H1 (cell line): Measurements from ENCODE around the gene LGALS9. TPM values are rescaled to one million over a fixed set of nuclear protein-coding genes. Genes with fewer than 3 reads are reported as not detected.
A peak's percentile ranks its signal among the peaks of the same experiment; 100 is the strongest.

Experiments
- CTCF ChIA-PET: fragments of 300-600 bp; sonication (Branson Sonifier 250); formaldehyde crosslinking; loops from one replicate; lab custom pipeline; 2021; ENCODE audit not compliant: partially characterized antibody; lab: Charles Lee
- POLR2A ChIA-PET: fragments of 300-600 bp; sonication (Branson Sonifier 250); formaldehyde crosslinking; loops from one replicate; lab custom pipeline; 2021; ENCODE audit warnings: inconsistent platforms; ENCODE audit not compliant: partially characterized antibody; lab: Charles Lee
- DNase-seq, 2 experiments: peaks; one replicate each; pipeline versions ENCODE4 v3.0.0 to v3.0.0-alpha.2; 2010 to 2022; ENCODE audit warnings: low spot score in 2 of 2, low read depth in 1 of 2, mixed read lengths in 1 of 2
- FAIRE-seq: peaks from 2 replicates; lab custom pipeline; 2011; peaks lifted over from hg19 to GRCh38; lab: Jason Lieb, UNC
- H2AFZ ChIP-seq: 2 replicates; pipeline ENCODE4 v1.8.1; 2012; ENCODE audit warnings: low read length, inconsistent platforms
- H2AK5ac ChIP-seq: 2 replicates; pipeline ENCODE4 v1.6.1; 2013; ENCODE audit warnings: low read depth, low read length
- H2BK120ac ChIP-seq: replicated peaks from 2 replicates; pipeline ENCODE3; 2013; ENCODE audit warnings: low read depth, low read length, inconsistent platforms
- H2BK12ac ChIP-seq: 2 replicates; pipeline ENCODE4 v1.6.1; 2013; ENCODE audit warnings: low read depth, low read length
- H2BK15ac ChIP-seq: 2 replicates; pipeline ENCODE4 v1.6.1; 2013; ENCODE audit warnings: low read length
- H2BK20ac ChIP-seq: 2 replicates; pipeline ENCODE4 v1.6.1; 2013; ENCODE audit warnings: low read length
- H2BK5ac ChIP-seq: 2 replicates; pipeline ENCODE4 v1.6.1; 2013; ENCODE audit warnings: low read depth, low read length
- H3K14ac ChIP-seq: 2 replicates; pipeline ENCODE4 v1.6.1; 2013; ENCODE audit warnings: inconsistent platforms; ENCODE audit not compliant: insufficient read length
- H3K18ac ChIP-seq: 2 replicates; pipeline ENCODE4 v1.6.1; 2013; ENCODE audit warnings: low read length; ENCODE audit errors: extremely low read depth
- H3K23ac ChIP-seq: 2 replicates; pipeline ENCODE4 v1.6.1; 2013; ENCODE audit warnings: inconsistent platforms; ENCODE audit not compliant: insufficient read length
- H3K23me2 ChIP-seq: 2 replicates; pipeline ENCODE4 v1.6.1; 2013; ENCODE audit warnings: low read depth, low read length
- H3K27ac ChIP-seq: 2 replicates; pipeline ENCODE4 v1.6.1; 2011; ENCODE audit warnings: low read depth, low read length, inconsistent platforms
- H3K27me3 ChIP-seq, 4 experiments: replicated peaks in 1 of 4; 1 replicate in 1 of 4; 2 replicates in 3 of 4; pipeline versions ENCODE4 v1.6.1 to v1.8.1; 2011 to 2013; ENCODE audit warnings: low read length in 3 of 4, mild to moderate bottlenecking in 3 of 4, inconsistent platforms in 2 of 4, mixed read lengths in 2 of 4, moderate library complexity in 1 of 4; ENCODE audit not compliant: control insufficient read depth in 3 of 4, insufficient read depth in 3 of 4; ENCODE audit errors: extremely low read depth in 1 of 4
- H3K36me3 ChIP-seq, 4 experiments: 2 replicates each; pipeline versions ENCODE4 v1.6.1 to v1.8.1; 2011 to 2013; ENCODE audit warnings: mild to moderate bottlenecking in 4 of 4, low read length in 3 of 4, moderate library complexity in 2 of 4, control low read depth in 1 of 4, inconsistent platforms in 1 of 4; ENCODE audit not compliant: insufficient read depth in 4 of 4, control insufficient read depth in 2 of 4
- H3K4ac ChIP-seq: replicated peaks from 2 replicates; pipeline ENCODE3; 2013; ENCODE audit warnings: low read length, low read depth, mixed read lengths, inconsistent platforms; ENCODE audit not compliant: insufficient read length
- H3K4me1 ChIP-seq, 4 experiments: replicated peaks in 1 of 4; 1 replicate in 1 of 4; 2 replicates in 3 of 4; pipeline versions ENCODE4 v1.6.1 to v1.8.1; 2011 to 2013; ENCODE audit warnings: low read length in 3 of 4, inconsistent platforms in 2 of 4, mixed read lengths in 1 of 4; ENCODE audit not compliant: insufficient read depth in 4 of 4, control insufficient read depth in 3 of 4
- H3K4me2 ChIP-seq, 2 experiments: 2 replicates each; pipeline versions ENCODE4 v1.6.1 to v1.8.1; 2011 to 2013; ENCODE audit warnings: low read depth in 2 of 2, low read length in 2 of 2, control low read depth in 1 of 2, inconsistent platforms in 1 of 2, mild to moderate bottlenecking in 1 of 2; ENCODE audit not compliant: insufficient read depth in 1 of 2
- H3K4me3 ChIP-seq, 4 experiments: fragments of 200-600, 300-600 bp in 1 of 4; sonication (generic), shearing (Covaris generic), sonication (Bioruptor Twin) in 1 of 4; 2 replicates each; pipeline versions ENCODE4 v1.5.1 to v1.8.1; 2011 to 2016; ENCODE audit warnings: low read length in 4 of 4, low read depth in 3 of 4, control low read depth in 2 of 4, inconsistent platforms in 2 of 4, mild to moderate bottlenecking in 2 of 4, mixed read lengths in 1 of 4, moderate library complexity in 1 of 4; ENCODE audit not compliant: insufficient read depth in 2 of 4; ENCODE audit errors: extremely low read depth in 1 of 4
- H3K56ac ChIP-seq: replicated peaks from 2 replicates; pipeline ENCODE3; 2013; ENCODE audit warnings: low read depth, mild to moderate bottlenecking, mixed read lengths, low read length, inconsistent platforms; ENCODE audit not compliant: insufficient read length
- H3K79me1 ChIP-seq: 2 replicates; pipeline ENCODE4 v1.6.1; 2013; ENCODE audit warnings: low read depth, low read length, control low read depth
- H3K79me2 ChIP-seq, 2 experiments: 2 replicates each; pipeline versions ENCODE4 v1.6.1 to v1.8.1; 2012 to 2013; ENCODE audit warnings: low read length in 2 of 2, mild to moderate bottlenecking in 2 of 2, inconsistent platforms in 1 of 2; ENCODE audit not compliant: insufficient read depth in 2 of 2, control insufficient read depth in 1 of 2
- H3K9ac ChIP-seq, 4 experiments: replicated peaks in 1 of 4; 1 replicate in 1 of 4; 2 replicates in 3 of 4; pipeline versions ENCODE4 v1.6.1 to v1.8.1; 2011 to 2013; ENCODE audit warnings: low read depth in 3 of 4, low read length in 3 of 4, control low read depth in 2 of 4, mild to moderate bottlenecking in 2 of 4, moderate library complexity in 2 of 4, inconsistent platforms in 1 of 4; ENCODE audit errors: extremely low read depth in 1 of 4
- H3K9me3 ChIP-seq, 2 experiments: 2 replicates each; pipeline versions ENCODE4 v1.6.1 to v1.8.1; 2012 to 2013; ENCODE audit warnings: mild to moderate bottlenecking in 2 of 2, moderate library complexity in 2 of 2, control low read depth in 1 of 2, inconsistent platforms in 1 of 2, low read depth in 1 of 2, low read length in 1 of 2, mixed read lengths in 1 of 2; ENCODE audit not compliant: insufficient read depth in 2 of 2
- H4K20me1 ChIP-seq, 2 experiments: replicated peaks in 1 of 2; 2 replicates each; pipeline versions ENCODE3 to v1.8.1; 2011 to 2013; ENCODE audit warnings: inconsistent platforms in 2 of 2, low read length in 2 of 2, mild to moderate bottlenecking in 1 of 2; ENCODE audit not compliant: insufficient read depth in 2 of 2, control insufficient read depth in 1 of 2
- H4K5ac ChIP-seq: 2 replicates; pipeline ENCODE4 v1.6.1; 2013; ENCODE audit warnings: low read length, low read depth, mixed read lengths, inconsistent platforms; ENCODE audit not compliant: insufficient read length
- H4K8ac ChIP-seq: 2 replicates; pipeline ENCODE4 v1.8.0; 2013; ENCODE audit warnings: mild to moderate bottlenecking, moderate library complexity, low read length, inconsistent platforms; ENCODE audit not compliant: insufficient read depth; ENCODE audit errors: extremely low read depth
- H4K91ac ChIP-seq: replicated peaks from 2 replicates; pipeline ENCODE3; 2013; ENCODE audit warnings: low read length, mixed read lengths, inconsistent platforms; ENCODE audit not compliant: insufficient read length
- CBX8 ChIP-seq: fragments of 300-800, 300-1000 bp; sonication (generic); IDR thresholded peaks from 2 replicates; pipeline ENCODE4 v1.7.1; 2016; ENCODE audit warnings: low read depth, low read length, borderline replicate concordance
- EP300 ChIP-seq, 2 experiments: IDR thresholded peaks; 1 replicate in 1 of 2; 2 replicates in 1 of 2; pipeline ENCODE4 v1.6.1; 2011 to 2012; ENCODE audit warnings: low read depth in 2 of 2, low read length in 2 of 2, mild to moderate bottlenecking in 2 of 2, borderline replicate concordance in 1 of 2, inconsistent platforms in 1 of 2, moderate library complexity in 1 of 2
- JUN ChIP-seq: IDR thresholded peaks from 2 replicates; pipeline ENCODE4 v1.6.1; 2011; ENCODE audit warnings: low read depth, mild to moderate bottlenecking, improper control_type of control experiment, low read length
- MAX ChIP-seq: IDR thresholded peaks from 2 replicates; pipeline ENCODE4 v1.6.1; 2012; ENCODE audit warnings: inconsistent platforms
- NRF1 ChIP-seq: IDR thresholded peaks from 2 replicates; pipeline ENCODE4 v1.6.1; 2011; ENCODE audit warnings: mild to moderate bottlenecking, low read depth, low read length, improper control_type of control experiment
- POU5F1 ChIP-seq: IDR thresholded peaks from 2 replicates; pipeline ENCODE4 v1.6.1; 2011; ENCODE audit warnings: low read depth, mild to moderate bottlenecking, low read length, moderate library complexity
- SP2 ChIP-seq: IDR thresholded peaks from 2 replicates; pipeline ENCODE4 v1.6.1; 2012; ENCODE audit warnings: mild to moderate bottlenecking, low read length, inconsistent platforms
- TAF1 ChIP-seq: IDR thresholded peaks from 2 replicates; pipeline ENCODE4 v1.6.1; 2011; ENCODE audit warnings: mild to moderate bottlenecking, low read depth, low read length
- USF2 ChIP-seq: IDR thresholded peaks from 2 replicates; pipeline ENCODE4 v1.6.1; 2011; ENCODE audit warnings: low read length, improper control_type of control experiment
- WGBS, 2 experiments: shearing (Covaris generic) in 1 of 2; methylation state at CpG; one replicate each; pipeline versions ENCODE4 v1.1.6 to v1.1.7; 2013 to 2015; ENCODE audit warnings: low lambda C conversion rate in 2 of 2, mixed read lengths in 2 of 2, inconsistent platforms in 1 of 2, low coverage in 1 of 2, missing lambda C conversion rate in 1 of 2; ENCODE audit not compliant: insufficient replicate concordance in 2 of 2, insufficient coverage in 1 of 2, insufficient read length in 1 of 2; ENCODE audit errors: extremely low coverage in 1 of 2, missing lambda C conversion rate in 1 of 2; 5-methylcytosine and 5-hydroxymethylcytosine counted together
- long read RNA-seq, 2 experiments: library from RNA in 1 of 2; library from capped mRNA in 1 of 2; stranded (forward); transcript quantifications; one replicate each; pipeline ENCODE4 v2.0.0, GENCODE V29; 2021; ENCODE audit warnings: inconsistent platforms in 1 of 2
- polyA minus RNA-seq, 3 experiments: library from RNA; depleted of rRNA, polyadenylated mRNA; stranded (reverse); fragments of >200 nt; gene quantifications; 1 replicate in 2 of 3; 2 replicates in 1 of 3; pipeline ENCODE4 v1.2.3, GENCODE V29; 2011
- polyA plus RNA-seq, 7 experiments: library from polyadenylated mRNA; depleted of rRNA in 3 of 7; stranded (reverse) in 5 of 7; unstranded in 2 of 7; fragments of >200 nt in 5 of 7; fragments of 200-250 nt in 2 of 7; gene quantifications; 1 replicate in 5 of 7; 2 replicates in 1 of 7; 4 replicates in 1 of 7; pipeline versions ENCODE4 v1.2.1 to v1.2.3, GENCODE V29; 2011 to 2013; ENCODE audit warnings: missing spikeins in 2 of 7, mixed read lengths in 2 of 7
- total RNA-seq: library from RNA; stranded (reverse); fragmentation: NEBNext Ultra II Directional; extraction: Animal tissue kit (Norgen Biotek cat#: 25700); gene quantifications from 2 replicates; pipeline ENCODE4 v1.2.1, GENCODE V29; 2021

The LGALS9 gene
- 0.77 and 1.7 TPM in 2 replicates for total RNA-seq
- 0.95 and 2.8 TPM in 2 replicates for polyA plus RNA-seq (2011; rRNA removed)
- 1.8 TPM for polyA plus RNA-seq (2011; cell fraction: cytosol; rRNA removed)
- 12.2 TPM for polyA plus RNA-seq (2011; cell fraction: nucleus; rRNA removed)
- polyA plus RNA-seq (2012, experiment 1 of 2) = 2.4 to 3.2 TPM (median 2.6 TPM) in 4 replicates
- polyA plus RNA-seq (2012, experiment 2 of 2) = 0.59 TPM
- polyA plus RNA-seq (2013, experiment 1 of 2) = 0.67 TPM
- 0.61 TPM for polyA plus RNA-seq (2013, experiment 2 of 2)
- polyA minus RNA-seq (2011; rRNA and poly(A)+ RNA removed) = 2.1 and 2.8 TPM in 2 replicates
- polyA minus RNA-seq (2011; cell fraction: cytosol; rRNA and poly(A)+ RNA removed) = 0.73 TPM
- polyA minus RNA-seq (2011; cell fraction: nucleus; rRNA and poly(A)+ RNA removed) = 8.4 TPM
- long read RNA-seq, experiment 1 = 0 reads
- long read RNA-seq, experiment 2 = 0 reads

GRCh38 chr17:27630607-27631410, at the start of gene LGALS9:
Gene LGALS9, plus strand, starts transcription at chr17:27631188. Its CDS starts 78 bp downstream, at chr17:27631266.
- no peak within 1 kb of the TSS for H2BK120ac ChIP-seq
- H2AFZ ChIP-seq = no peak within 1 kb of the TSS
- no peak within 1 kb of the TSS for H2AK5ac ChIP-seq
- H2BK20ac ChIP-seq = no peak within 1 kb of the TSS
- ChIA-PET POLR2A (no interaction called here), CTCF (interaction anchor here (1.2 to 6.5 kb wide), 3 partner anchors 10 to 21 kb away, joined by 3 to 65 read pairs (median 7); no protein-coding TSS in a partner anchor)
- no peak within 1 kb of the TSS for H2BK12ac ChIP-seq
- no peaks in the 10 kb centered on the region for H4K20me1 ChIP-seq
- no peaks in the 10 kb centered on the region for H3K27me3 ChIP-seq
- no peak within 1 kb of the TSS for H3K4me2 ChIP-seq
- peaks cover 0 to 4% (median 0%) of the 10 kb centered on the region in 4 experiments; a peak in 2 of 7 replicates for H3K4me1 ChIP-seq
- no peak within 1 kb of the TSS for H3K4ac ChIP-seq
- H3K23me2 ChIP-seq = no peaks in the 10 kb centered on the region
- H3K56ac ChIP-seq = no peak within 1 kb of the TSS
- no peak within 1 kb of the TSS for H3K27ac ChIP-seq
- no peak within 1 kb of the TSS for H4K91ac ChIP-seq
- H3K79me1 ChIP-seq = no peaks in the 10 kb centered on the region
- no peak within 1 kb of the TSS for H2BK15ac ChIP-seq
- no peak within 1 kb of the TSS for H4K5ac ChIP-seq
- H3K18ac ChIP-seq = no peak within 1 kb of the TSS; the same call in 1 of the 2 replicates
- DNase-seq = no peak
- H3K14ac ChIP-seq = no peak within 1 kb of the TSS
- no peak within 1 kb of the TSS for H3K23ac ChIP-seq
- FAIRE-seq = no peak
- no peak within 1 kb of the TSS for H4K8ac ChIP-seq
- H3K9ac ChIP-seq = no peak within 1 kb of the TSS
- H2BK5ac ChIP-seq = peak within 1 kb of the TSS; percentile 4; the same call in 1 of the 2 replicates
- H3K79me2 ChIP-seq = no peaks in the 10 kb centered on the region
- no peaks in the 10 kb centered on the region for H3K9me3 ChIP-seq
- no peak within 1 kb of the TSS for H3K4me3 ChIP-seq
- 82% methylated on average over 10 of the region's 10 CpGs; no CpG with 5 or more reads in 1 of the 2 experiments for WGBS, 2 experiments
- no peaks in the 10 kb centered on the region for H3K36me3 ChIP-seq
- no peak for TF ChIP-seq NRF1
- TF ChIP-seq SP2 = no peak
- no peak for TF ChIP-seq POU5F1
- TF ChIP-seq CBX8 = no peak
- TF ChIP-seq EP300 (IDR thresholded peaks at IDR 0.05; ENCODE audit: borderline replicate concordance in 1 of 2, low read depth in 2 of 2, low read length in 2 of 2) = no peak
- TF ChIP-seq JUN = no peak
- TF ChIP-seq MAX = no peak
- no peak for TF ChIP-seq TAF1
- TF ChIP-seq USF2 = no peak
